ENCODE measurements around the gene CTU1. TPM values are rescaled to one million over a fixed set of nuclear protein-coding genes. Genes with fewer than 3 reads are reported as not detected.
"Not testable (repeated sequence)": the region's sequence is repeated elsewhere in the genome, so short reads cannot be mapped to it uniquely, and the experiment has no call there.

The CTU1 gene
- total RNA-seq, 2 donors from 2014 or later = 18.7 to 21.4 TPM

DNA sequence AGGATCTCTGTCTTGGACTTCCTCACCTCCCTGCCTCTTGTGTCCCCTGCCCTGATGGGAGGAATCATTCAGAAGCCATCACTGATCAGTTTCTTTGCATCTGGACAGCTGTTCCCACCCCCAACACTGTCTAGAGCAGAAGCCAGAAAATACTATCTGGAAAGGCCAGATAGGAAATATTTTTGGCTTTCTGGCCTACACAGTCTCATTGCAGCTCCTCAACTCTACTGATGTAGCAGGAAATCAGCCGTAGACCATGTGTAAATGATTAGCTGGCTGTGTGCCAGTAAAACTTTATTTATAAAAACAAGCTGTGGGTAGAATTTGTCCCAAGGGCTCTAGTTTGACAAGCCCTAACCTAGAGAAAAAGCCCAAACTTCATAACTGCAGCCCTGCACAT, 39.5 kb upstream of the CTU1 start:
- no peaks in the 10 kb centered on the region for H3K4me1 ChIP-seq (replicated peaks)
- no peak for TF ChIP-seq POLR2A (IDR thresholded peaks at IDR 0.05)
- no peak for TF ChIP-seq POLR2AphosphoS5 (IDR thresholded peaks at IDR 0.05)
- TF ChIP-seq, protein P1, sequence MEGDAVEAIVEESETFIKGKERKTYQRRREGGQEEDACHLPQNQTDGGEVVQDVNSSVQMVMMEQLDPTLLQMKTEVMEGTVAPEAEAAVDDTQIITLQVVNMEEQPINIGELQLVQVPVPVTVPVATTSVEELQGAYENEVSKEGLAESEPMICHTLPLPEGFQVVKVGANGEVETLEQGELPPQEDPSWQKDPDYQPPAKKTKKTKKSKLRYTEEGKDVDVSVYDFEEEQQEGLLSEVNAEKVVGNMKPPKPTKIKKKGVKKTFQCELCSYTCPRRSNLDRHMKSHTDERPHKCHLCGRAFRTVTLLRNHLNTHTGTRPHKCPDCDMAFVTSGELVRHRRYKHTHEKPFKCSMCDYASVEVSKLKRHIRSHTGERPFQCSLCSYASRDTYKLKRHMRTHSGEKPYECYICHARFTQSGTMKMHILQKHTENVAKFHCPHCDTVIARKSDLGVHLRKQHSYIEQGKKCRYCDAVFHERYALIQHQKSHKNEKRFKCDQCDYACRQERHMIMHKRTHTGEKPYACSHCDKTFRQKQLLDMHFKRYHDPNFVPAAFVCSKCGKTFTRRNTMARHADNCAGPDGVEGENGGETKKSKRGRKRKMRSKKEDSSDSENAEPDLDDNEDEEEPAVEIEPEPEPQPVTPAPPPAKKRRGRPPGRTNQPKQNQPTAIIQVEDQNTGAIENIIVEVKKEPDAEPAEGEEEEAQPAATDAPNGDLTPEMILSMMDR (IDR thresholded peaks at IDR 0.05) = no peak
- H3K27ac ChIP-seq = no peak overlapping the region
- no peaks in the 10 kb centered on the region for H3K27me3 ChIP-seq (replicated peaks; ENCODE audit: insufficient read depth)
- no peak for DNase-seq (ENCODE audit: low spot score)
- WGBS = 32% methylated on average over 1 of the region's 1 CpG
- intact Hi-C loops (cut with DNase I) = no loop called here
- no peaks in the 10 kb centered on the region for H3K36me3 ChIP-seq
- no peaks in the 10 kb centered on the region for H3K9me3 ChIP-seq
- H3K4me3 ChIP-seq = no peak overlapping the region

DNA sequence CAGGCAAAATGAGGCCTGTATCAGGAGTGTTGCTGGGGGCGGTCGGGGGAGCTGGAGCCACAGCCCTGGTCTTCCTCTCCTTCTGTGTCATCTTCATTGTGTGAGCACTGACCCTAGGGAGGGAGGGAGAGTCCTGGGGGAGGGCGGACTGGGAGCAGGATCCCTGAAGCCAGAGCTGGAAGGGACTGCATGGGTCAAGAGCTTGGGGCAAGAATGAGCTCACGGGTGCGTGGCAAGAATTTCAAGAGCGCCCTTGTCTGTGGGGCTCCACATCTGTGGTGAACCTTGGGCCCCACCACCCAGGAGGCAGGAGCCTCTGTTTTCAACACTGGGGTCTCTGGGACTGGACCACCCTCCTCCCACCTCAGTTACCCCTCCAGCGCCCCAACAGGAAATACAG, 38.5 kb upstream of the CTU1 start:
- DNase-seq (ENCODE audit: low spot score) = no peak

DNA sequence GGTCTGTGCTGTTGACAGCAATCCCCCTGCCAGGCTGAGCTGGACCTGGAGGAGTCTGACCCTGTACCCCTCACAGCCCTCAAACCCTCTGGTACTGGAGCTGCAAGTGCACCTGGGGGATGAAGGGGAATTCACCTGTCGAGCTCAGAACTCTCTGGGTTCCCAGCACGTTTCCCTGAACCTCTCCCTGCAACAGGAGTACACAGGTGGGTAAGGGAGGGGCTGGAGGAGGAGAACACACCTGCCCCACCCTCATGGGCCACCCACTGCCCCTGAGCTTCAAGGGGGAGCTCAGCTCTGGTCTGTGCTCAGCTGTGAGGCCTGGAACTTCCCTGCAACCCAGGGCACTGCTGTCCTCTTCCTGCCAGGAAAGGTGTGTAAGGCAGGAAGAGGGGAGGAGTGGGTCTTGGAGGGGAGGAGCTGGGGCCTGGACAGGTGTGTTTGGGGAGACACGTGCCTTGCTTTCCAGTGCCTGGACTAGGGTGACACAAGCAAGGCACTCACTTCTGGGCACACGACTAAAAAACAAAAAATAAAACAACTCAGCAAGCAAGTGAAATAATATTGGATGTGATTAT, 37.8 kb upstream of the CTU1 start:
- Histone ChIP-seq H3K4me3 (no peak overlapping the region), H3K4me1 (replicated peaks) (no peaks in the 10 kb centered on the region), H3K9me3 (no peaks in the 10 kb centered on the region), H3K27me3 (replicated peaks; ENCODE audit: insufficient read depth) (peaks cover 3% of the 10 kb centered on the region), H3K36me3 (no peaks in the 10 kb centered on the region), H3K27ac (no peak overlapping the region)
- TF ChIP-seq POLR2A (IDR thresholded peaks at IDR 0.05) = no peak
- no peak for TF ChIP-seq POLR2AphosphoS5 (IDR thresholded peaks at IDR 0.05)
- TF ChIP-seq, protein P1 (IDR thresholded peaks at IDR 0.05) = no peak
- intact Hi-C loops (cut with DNase I) = no loop called here
- DNase-seq (ENCODE audit: low spot score) = no peak
- WGBS = 55% methylated on average over 4 of the region's 4 CpGs

More for the DNA sequence above, 38.5 kb upstream of the CTU1 start:
- Histone ChIP-seq H3K4me3 (no peak overlapping the region), H3K27me3 (replicated peaks; ENCODE audit: insufficient read depth) (no peaks in the 10 kb centered on the region), H3K27ac (no peak overlapping the region), H3K9me3 (no peaks in the 10 kb centered on the region), H3K36me3 (no peaks in the 10 kb centered on the region), H3K4me1 (replicated peaks) (no peaks in the 10 kb centered on the region)
- intact Hi-C loops (cut with DNase I) = no loop called here
- 92% methylated on average over 7 of the region's 7 CpGs for WGBS
- TF ChIP-seq, protein P1 (IDR thresholded peaks at IDR 0.05) = no peak
- TF ChIP-seq POLR2A (IDR thresholded peaks at IDR 0.05) (no peak), POLR2AphosphoS5 (IDR thresholded peaks at IDR 0.05) (no peak)

DNA sequence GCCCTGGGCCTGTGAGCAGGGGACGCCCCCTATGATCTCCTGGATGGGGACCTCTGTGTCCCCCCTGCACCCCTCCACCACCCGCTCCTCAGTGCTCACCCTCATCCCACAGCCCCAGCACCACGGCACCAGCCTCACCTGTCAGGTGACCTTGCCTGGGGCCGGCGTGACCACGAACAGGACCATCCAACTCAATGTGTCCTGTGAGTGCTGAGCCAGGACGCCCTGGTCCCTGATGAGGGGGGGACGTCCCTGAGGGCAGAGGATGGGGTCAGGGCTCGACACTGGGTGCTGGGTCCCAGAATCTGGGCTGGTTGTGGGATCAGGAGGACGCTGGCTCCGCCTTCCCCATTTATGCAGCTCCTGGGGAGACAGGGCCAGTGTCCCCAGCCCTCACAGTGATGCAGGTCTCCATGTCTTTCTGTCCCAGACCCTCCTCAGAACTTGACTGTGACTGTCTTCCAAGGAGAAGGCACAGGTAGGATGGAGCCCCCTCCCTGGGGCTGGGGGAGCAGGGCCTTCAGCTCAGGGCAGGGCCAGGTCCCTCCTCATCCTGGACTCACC, 36.4 kb upstream of the CTU1 start:
- Histone ChIP-seq H3K4me1 (replicated peaks) (no peaks in the 10 kb centered on the region), H3K4me3 (no peak overlapping the region), H3K9me3 (no peaks in the 10 kb centered on the region), H3K27ac (no peak overlapping the region), H3K36me3 (no peaks in the 10 kb centered on the region), H3K27me3 (replicated peaks; ENCODE audit: insufficient read depth) (peaks cover 4% of the 10 kb centered on the region)
- 87% methylated on average over 11 of the region's 11 CpGs for WGBS
- TF ChIP-seq POLR2AphosphoS5 (IDR thresholded peaks at IDR 0.05) (no peak), POLR2A (IDR thresholded peaks at IDR 0.05) (no peak)
- TF ChIP-seq, protein P1 (IDR thresholded peaks at IDR 0.05) = no peak
- intact Hi-C loops (cut with DNase I) = no loop called here
- no peak for DNase-seq (ENCODE audit: low spot score)

DNA sequence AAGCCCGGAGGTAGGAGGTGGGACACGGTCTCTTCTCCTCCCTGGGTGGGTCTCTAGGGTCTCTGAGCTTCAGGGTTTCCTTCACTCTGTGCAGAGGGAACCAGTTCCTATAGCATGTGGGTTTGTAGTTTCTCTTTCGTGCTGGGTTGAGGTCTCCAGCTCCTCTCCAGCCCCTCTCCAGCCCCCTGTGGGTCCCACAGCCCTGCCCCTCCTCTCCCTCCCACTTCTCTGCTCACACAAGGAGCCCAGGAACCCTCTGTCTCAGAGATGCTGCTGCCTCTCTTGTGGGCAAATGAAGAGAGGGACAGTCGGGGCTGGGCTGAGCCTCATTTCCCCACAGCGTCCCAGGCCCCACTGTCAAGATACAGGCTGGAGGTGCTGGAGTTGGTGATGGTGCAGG, 35.3 kb upstream of the CTU1 start:
- intact Hi-C loops (cut with DNase I) = no loop called here
- TF ChIP-seq, protein P1 (IDR thresholded peaks at IDR 0.05) = no peak
- TF ChIP-seq POLR2A (IDR thresholded peaks at IDR 0.05) = no peak
- TF ChIP-seq POLR2AphosphoS5 (IDR thresholded peaks at IDR 0.05) = no peak
- H3K4me3 ChIP-seq = no peak overlapping the region
- H3K27me3 ChIP-seq (replicated peaks; ENCODE audit: insufficient read depth) = peaks cover 4% of the 10 kb centered on the region
- no peaks in the 10 kb centered on the region for H3K4me1 ChIP-seq (replicated peaks)
- no peak overlapping the region for H3K27ac ChIP-seq
- no peak for DNase-seq (ENCODE audit: low spot score)
- H3K9me3 ChIP-seq = no peaks in the 10 kb centered on the region
- WGBS = 82% methylated on average over 3 of the region's 5 CpGs
- no peaks in the 10 kb centered on the region for H3K36me3 ChIP-seq

DNA sequence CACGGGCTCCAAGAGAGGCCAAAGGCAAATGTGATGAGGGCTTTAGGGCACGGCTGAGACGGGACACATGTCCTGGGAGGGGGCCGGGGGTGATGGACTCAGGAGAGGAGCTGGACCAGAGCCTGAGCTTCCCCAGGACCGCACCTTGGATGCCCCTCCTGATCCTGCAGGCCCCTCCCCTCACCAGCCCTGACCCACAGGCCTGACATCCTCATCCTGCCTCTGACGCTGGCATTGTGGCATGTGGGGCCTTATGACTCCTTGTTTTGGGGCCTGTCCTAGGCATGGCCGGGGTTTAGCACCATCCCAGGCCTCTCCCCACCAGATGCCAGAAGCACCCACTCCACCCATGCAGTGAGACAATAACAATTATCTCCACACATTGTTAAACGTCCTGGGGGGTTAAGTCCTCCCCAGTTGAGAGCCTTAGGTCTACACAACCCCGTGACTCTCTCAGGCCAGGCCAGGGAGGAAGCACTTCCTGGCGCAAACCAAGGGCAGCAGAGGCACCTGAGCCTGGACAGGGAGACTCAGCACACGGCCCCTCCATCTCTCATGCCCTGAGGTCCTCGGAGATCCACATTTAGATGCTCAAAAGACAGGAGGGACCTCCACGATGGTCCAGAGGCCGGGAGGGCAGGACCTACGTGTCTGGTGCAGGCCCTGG, 34.7 kb upstream of the CTU1 start:
- H3K9me3 ChIP-seq; H3K4me3 ChIP-seq; H3K27me3 ChIP-seq (replicated peaks; ENCODE audit: insufficient read depth); H3K36me3 ChIP-seq; intact Hi-C loops (cut with DNase I); DNase-seq (ENCODE audit: low spot score); H3K27ac ChIP-seq; H3K4me1 ChIP-seq (replicated peaks): not testable (repeated sequence)
- 70% methylated on average over 10 of the region's 15 CpGs for WGBS

Data from prostate gland (tissue), 2 donors.